CD4-positive, alpha-beta T cell treated with Interleukin-17A for 4 hours (primary cell): ENCODE data around the gene DUS1L.
"Not testable (repeated sequence)": the region's sequence is repeated elsewhere in the genome, so short reads cannot be mapped to it uniquely, and the experiment has no call there.

Experiments
- DNase-seq: peaks from one replicate; pipeline ENCODE4 v3.0.0-alpha.2; 2020; ENCODE audit warnings: mixed read lengths

DUS1L gene

DNA sequence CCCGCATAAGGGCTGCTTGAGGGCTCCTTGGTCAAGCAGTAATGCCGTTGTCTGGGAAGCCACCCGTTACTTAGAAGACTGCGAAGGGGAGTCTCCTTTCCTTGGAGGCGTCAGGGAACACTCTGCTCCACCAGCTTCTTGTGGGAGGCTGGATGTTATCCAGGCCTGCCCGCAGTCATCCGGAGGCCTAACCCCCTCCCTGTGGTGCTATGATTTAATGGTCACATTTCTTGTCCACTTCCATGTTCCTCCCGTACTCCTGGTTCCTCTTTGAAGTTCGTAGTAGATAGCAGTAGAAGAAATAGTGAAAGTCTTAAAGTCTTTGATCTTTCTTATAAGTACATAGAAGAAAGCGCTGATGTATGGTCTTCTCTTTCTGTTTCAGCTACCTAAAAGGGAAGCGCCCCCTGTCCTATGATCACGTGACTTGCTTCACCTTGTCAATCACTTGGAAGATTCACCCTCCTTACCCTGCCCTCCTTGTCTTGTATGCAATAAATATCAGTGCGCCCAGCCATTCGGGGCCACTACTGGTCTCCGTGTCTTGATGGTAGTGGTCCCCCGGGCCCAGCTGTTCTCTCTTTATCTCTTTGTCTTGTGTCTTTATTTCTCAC, 26.7 kb downstream of the DUS1L start:
- DNase-seq = not testable (repeated sequence)

DNA sequence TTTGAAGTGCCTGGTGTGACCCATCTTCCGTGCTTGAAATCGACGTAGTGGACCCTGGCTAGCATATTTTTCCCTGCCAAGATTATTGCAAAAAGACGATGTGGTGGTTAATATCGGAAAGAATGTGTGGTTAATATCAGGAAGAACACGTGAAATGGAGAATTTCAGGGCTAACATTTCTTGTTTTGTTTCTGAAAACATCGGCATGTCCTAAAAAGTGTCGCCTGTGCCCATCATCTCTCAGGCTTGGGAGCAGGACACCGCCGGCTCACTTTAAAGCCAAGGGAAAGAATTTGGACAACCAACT, 27.8 kb downstream of the DUS1L start:
- DNase-seq = no peak

DNA sequence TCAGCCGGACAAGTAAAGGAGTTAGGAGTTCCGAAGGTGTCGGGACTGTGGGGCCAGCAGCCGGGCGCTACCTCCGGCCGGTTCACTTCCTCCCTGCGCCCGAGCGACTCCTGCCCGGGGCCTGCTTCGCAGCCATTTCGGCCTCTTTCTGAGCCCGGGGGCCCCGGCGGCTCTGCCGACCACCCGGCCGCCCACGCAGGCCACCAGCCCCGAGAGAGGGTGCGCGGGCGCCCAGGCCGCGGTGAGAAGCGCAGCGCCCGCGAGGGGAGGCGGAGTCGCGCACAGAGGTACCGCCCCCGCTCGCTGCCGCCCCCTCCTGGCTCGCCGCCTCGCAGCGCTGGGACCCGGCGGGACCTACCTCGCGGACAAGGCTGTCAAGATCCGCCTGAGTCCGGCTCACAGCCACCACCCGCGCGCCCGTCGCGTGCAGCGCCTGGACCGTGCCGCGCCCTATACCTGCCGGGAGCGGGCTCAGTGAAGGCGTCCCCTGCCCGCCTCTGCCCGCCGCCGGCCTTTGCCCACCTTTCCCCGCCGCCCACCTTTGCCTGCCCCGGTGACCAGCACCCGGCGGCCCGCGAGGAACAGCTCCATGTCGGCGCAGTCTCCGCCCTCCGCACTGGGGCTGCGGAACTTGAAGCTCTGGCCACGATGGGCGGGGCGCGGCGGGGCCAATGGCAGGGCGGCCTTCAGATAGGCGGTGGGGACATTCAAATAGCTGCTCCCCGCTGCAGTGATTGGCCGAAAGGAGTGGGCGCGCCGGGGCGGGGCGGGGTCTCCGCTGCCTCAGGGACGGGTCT, 28.3 kb downstream of the DUS1L start, which contains the start of gene DCXR:
Gene DCXR, minus strand, starts transcription at position 606 of the 797 bp plus-strand sequence. Its CDS starts 15 bp downstream, at position 591.
- peak; percentile 98 for DNase-seq

- no peak for DNase-seq
Measured at GRCh38 chr17:82036634-82037091, 28.9 kb downstream of the DUS1L start.

GRCh38 chr17:82035956-82036633, 29.5 kb downstream of the DUS1L start:
- no peak for DNase-seq

GRCh38 chr17:82035488-82035887, 30.1 kb downstream of the DUS1L start:
- no peak for DNase-seq

DNA sequence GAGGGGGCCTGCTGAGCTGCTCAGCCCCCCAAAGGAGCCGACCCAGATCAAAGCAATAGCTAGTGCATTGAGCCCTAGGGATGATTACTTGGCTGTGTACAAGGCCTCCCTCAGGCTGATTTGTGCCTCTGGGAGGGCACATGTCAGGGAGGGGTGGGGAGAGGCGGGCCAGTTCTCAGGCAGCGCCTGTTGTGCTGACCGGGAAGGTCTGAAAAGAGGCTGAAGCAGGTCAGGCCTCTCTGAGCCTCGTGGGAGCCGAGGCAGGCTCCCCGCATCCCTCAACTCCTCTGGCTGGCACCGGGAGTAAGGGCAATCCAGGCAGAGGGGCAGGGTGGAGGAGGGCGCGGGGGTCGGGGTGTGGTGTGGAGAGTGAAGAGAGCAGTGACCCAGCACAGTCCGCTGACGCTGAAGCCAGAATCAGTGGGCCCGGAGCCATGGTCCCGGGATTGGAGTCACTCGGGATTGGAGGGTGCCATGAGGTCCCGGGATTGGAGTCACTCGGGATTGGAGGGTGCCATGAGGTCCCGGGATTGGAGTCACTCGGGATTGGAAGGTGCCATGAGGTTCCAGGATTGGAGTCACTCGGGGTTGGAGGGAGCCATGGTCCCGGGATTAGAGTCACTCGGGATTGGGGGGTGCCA, 31.1 kb downstream of the DUS1L start:
- no peak for DNase-seq

- DNase-seq = no peak
Measured at GRCh38 chr17:82033359-82034085, 32.1 kb downstream of the DUS1L start.

- peak; percentile 60 for DNase-seq
Measured at GRCh38 chr17:82031885-82032627, 33.5 kb downstream of the DUS1L start.

DNA sequence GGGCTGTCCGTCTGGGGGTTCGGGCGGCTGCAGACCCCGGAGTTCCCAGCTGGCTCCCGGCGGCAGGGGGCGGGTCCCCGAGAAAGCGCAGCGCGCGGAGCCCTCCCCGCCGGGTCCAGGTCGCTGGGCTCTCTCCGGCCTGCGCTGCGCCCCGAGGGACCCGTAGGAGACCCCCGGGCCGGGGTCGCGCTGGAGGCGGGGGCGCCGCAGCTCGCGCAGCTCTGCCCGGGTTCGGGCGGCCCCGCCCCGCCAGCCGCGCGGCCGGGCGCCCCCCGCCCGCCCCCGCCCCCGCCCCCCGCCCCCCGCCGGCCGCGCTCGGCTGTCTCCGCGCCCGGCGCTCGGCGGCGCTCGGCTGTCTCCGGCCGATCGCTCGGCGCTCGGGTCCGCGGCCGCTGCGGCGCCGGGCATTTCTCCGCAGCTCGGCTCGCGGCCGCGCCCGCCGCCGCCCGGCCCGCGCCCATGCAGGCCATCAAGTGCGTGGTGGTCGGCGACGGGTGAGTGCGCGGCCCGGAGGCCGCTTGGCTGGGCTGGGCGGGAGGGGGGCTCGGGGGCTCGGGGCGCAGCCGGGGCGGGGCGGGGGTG, 34.2 kb downstream of the DUS1L start, which contains the start of gene RAC3:
Gene RAC3, plus strand, starts transcription at position 376 of the 582 bp plus-strand sequence. Its CDS starts 84 bp downstream, at position 460.
- no peak for DNase-seq

DNA sequence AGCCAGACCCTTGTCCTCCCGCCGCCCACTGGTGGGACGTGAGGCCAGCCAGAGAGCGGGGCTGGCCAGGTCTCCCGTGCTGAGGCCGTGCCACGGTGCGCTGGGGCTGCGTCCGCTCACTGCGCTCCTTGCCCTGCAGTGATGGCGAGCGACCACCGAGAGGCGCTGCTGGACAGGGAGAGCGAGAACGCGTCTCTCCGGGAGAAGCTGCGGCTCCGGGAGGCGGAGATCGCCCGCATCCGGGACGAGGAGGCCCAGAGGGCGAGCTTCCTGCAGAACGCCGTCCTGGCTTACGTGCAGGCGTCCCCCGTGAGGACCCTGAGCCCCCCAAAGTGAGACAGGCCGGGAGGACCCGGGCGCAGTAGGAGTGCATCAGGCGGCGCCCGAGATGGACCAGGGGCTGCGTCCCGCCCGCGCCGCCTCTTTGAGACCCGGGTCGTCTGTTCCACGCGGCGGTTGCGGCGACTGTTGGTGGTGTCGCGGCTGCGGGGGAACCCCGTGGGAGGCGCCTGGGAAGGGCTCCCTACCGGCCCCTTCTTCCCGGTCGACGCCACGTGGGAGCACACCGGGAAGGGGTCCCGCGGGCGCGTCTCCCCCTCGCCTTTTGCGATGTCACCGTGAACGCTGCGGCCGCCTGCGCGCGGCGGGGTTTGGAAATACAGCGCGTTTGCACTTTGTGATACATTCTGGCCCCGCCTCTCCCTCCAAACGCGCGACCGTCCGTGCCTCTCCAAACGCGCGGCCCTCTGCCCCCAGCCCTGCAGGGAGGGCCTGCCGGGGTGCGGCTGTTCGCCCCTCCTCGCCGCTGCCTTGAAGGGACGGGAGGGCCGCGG, 34.9 kb downstream of the DUS1L start:
- peak; percentile 89 for DNase-seq

- DNase-seq = no peak
Measured at GRCh38 chr17:82029990-82030469, 35.6 kb downstream of the DUS1L start.

GRCh38 chr17:82029391-82029790, 36.2 kb downstream of the DUS1L start:
- DNase-seq = no peak

- DNase-seq = no peak
Measured at GRCh38 chr17:82028966-82029365, 36.6 kb downstream of the DUS1L start.

GRCh38 chr17:82028246-82028645, 37.4 kb downstream of the DUS1L start:
- DNase-seq = no peak

DNA sequence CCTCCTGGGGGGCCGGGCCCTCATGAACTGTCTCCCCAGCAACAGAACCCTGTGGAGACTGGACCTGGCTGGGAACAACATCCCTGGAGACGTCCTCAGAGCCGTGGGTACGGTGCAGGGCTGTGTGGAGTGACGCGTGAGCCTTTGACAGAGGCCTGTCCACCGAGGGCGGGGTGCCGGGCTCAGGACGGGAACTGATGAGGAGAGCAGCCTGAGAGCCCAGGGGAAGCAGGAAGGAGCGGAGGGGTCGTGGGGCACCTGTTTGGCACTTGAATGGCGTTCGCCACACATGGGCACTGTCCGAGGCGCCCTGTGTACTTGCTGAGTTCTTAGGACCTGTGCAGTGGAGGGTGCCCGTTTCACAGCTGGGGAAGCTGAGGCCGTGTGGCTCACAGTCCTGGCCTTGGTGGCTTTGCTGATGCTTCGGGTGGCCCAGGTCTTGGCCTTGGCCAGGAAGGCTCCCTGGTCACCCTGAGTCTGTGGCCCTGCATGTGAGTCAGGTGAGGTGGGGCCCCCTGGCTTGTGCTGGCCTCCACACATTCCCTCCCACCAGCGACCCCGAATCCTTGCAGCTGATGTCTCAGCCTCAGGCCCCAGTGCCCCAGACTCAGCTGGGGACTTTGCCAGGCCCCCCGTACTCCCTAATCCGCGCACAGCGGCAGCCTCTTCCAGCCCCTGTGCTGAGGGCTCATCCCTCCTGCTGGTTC, 40.0 kb downstream of the DUS1L start:
- DNase-seq = no peak

DNA sequence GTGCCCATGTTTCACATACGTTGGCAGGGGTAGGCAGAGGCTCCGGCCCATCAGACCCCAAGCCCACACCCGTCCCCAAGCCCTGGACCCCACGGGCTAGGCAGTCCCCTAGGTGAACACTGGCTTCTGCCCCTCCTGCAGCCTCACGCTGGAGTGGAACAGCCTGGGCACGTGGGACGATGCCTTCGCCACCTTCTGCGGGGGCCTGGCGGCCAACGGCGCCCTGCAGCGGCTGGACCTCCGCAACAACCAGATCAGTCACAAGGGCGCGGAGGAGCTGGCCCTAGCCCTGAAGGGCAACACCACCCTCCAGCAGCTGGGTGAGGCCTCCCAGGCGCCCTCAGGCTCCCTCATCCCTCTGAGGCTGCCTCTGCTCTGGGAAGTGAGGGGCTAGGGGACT, 40.7 kb downstream of the DUS1L start:
- no peak for DNase-seq

DNA sequence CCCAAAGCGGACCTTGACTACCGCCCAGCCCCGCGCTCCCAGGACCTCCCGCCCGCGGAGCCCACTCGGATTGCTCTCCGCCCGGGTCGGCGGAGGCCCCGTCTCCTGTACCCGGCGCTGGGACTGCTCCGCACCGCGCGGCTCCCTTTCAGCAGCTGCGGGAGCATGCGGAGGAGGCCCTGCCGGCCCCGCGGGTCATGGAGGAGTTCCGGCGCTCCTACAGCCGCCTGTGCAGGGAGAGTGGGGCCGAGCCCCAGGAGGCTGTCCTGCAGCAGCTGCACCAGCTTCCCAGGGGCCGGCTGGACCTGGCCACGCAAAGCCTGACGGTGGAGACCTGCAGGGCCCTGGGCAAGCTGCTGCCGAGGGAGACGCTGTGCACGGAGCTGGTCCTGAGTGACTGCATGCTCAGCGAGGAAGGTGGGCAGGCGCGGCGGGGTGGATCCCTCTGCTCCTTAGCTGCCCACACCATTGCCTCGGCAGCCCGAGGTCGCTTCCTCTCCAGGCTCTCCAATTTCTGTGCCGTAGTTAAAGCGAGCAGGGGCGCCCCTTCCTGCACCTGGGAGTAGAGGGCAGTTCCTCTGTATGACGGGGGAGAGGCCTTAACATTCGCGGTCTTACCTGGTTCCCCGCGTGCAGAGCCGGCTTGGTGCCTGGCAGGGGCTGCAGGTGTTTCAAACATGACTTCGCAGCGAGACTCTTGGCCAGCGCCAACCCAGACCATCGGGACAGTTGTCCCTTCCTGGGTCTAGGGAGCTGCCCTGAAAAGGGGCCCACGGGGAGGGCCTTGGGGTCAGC, 42.0 kb downstream of the DUS1L start:
- DNase-seq = peak; percentile 27

GRCh38 chr17:82022981-82023446, 42.6 kb downstream of the DUS1L start, which contains the start of gene LRRC45:
TSS of gene LRRC45 (plus strand) at chr17:82023305. CDS start at chr17:82023644, 339 bp downstream.
- DNase-seq = peak; percentile 100
